Vagina (tissue), 2 donors: ENCODE results near the gene ZNF598. TPM values are rescaled to one million over a fixed set of nuclear protein-coding genes. Genes with fewer than 3 reads are reported as not detected.

Experiments used
- DNase-seq, 2 donors: peaks; one replicate each; pipeline ENCODE4 v3.0.0-alpha.2; 2017; ENCODE audit errors: extremely low spot score in 2 of 2
- H3K27ac ChIP-seq: fragments of 200-600 bp; sonication (generic); one replicate; pipeline ENCODE4 v1.5.1; 2019
- H3K27me3 ChIP-seq: fragments of 200-600 bp; sonication (generic); one replicate; pipeline ENCODE4 v1.5.1; 2019
- H3K36me3 ChIP-seq, 2 donors: fragments of 200-600 bp; sonication (generic); one replicate each; pipeline ENCODE4 v1.5.1; 2017 to 2019
- H3K4me1 ChIP-seq: fragments of 200-600 bp; sonication (generic); one replicate; pipeline ENCODE4 v1.5.1; 2019
- H3K4me3 ChIP-seq, 2 donors: fragments of 200-600 bp; sonication (generic); 1 replicate in 1 of 2; 2 replicates in 1 of 2; pipeline ENCODE4 v1.5.1; 2016 to 2019
- H3K9me3 ChIP-seq: fragments of 200-600 bp; sonication (generic); one replicate; pipeline ENCODE4 v1.5.1; 2019
- POLR2A ChIP-seq, 2 donors: fragments of 450-650 bp; IDR thresholded peaks; one replicate each; pipeline ENCODE4 v1.6.1; 2017; ENCODE audit warnings: antibody characterized with exemption in 2 of 2, mild to moderate bottlenecking in 2 of 2, moderate library complexity in 2 of 2
- POLR2AphosphoS5 ChIP-seq, 2 donors: sonication (generic); formaldehyde crosslinking; IDR thresholded peaks; one replicate each; pipeline ENCODE4 v1.9.0; 2017; ENCODE audit warnings: antibody characterized with exemption in 2 of 2, mild to moderate bottlenecking in 2 of 2, low read depth in 1 of 2; ENCODE audit not compliant: insufficient read depth in 1 of 2
- intact Hi-C: fragments of 100-400 bp; cut with DNase I; formaldehyde crosslinking; loops from one replicate; pipeline ENCODE4 v1.15.1; 2023
- total RNA-seq: library from RNA; depleted of rRNA; stranded (reverse); fragments of >200 nt; gene quantifications from one replicate; pipeline ENCODE4 v1.2.3, GENCODE V29; 2016
- TF ChIP-seq, protein P1 (sequence below), 3 experiments: fragments of 450-650 bp in 2 of 3; fragments of 200-600 bp in 1 of 3; sonication (generic) in 1 of 3; IDR thresholded peaks; one replicate each; pipeline ENCODE4 v1.5.1; 2017 to 2019; ENCODE audit warnings: antibody characterized with exemption in 3 of 3, mild to moderate bottlenecking in 2 of 3, moderate library complexity in 2 of 3

Gene ZNF598
- total RNA-seq, 1 donor from 2014 or later = 51.8 TPM

DNA sequence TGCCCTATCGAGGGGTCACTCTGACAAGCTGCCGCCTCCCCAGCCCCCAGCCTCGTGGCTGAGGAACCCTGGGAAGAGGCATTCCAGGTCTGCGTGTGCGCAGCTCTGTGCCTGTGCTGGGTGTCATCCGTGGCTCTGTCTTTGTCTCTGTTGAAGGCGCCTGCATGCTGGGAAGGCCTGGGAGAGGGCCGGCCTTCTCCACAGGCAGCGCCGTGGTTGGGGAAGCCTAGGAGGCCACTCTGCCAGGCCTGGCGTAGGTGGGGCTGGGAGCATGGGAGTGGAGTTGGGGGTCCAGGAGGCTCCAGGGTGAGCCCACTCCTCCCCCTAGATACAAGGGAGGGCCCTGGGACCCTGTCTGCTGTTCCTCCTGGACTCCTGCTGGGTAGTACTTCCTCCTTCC lies 20.4 kb upstream of the ZNF598 start:
- H3K27ac ChIP-seq = no peak overlapping the region
- TF ChIP-seq POLR2A (IDR thresholded peaks at IDR 0.05) = no peak
- TF ChIP-seq, protein P1, sequence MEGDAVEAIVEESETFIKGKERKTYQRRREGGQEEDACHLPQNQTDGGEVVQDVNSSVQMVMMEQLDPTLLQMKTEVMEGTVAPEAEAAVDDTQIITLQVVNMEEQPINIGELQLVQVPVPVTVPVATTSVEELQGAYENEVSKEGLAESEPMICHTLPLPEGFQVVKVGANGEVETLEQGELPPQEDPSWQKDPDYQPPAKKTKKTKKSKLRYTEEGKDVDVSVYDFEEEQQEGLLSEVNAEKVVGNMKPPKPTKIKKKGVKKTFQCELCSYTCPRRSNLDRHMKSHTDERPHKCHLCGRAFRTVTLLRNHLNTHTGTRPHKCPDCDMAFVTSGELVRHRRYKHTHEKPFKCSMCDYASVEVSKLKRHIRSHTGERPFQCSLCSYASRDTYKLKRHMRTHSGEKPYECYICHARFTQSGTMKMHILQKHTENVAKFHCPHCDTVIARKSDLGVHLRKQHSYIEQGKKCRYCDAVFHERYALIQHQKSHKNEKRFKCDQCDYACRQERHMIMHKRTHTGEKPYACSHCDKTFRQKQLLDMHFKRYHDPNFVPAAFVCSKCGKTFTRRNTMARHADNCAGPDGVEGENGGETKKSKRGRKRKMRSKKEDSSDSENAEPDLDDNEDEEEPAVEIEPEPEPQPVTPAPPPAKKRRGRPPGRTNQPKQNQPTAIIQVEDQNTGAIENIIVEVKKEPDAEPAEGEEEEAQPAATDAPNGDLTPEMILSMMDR (IDR thresholded peaks at IDR 0.05) = no peak
- no peak for TF ChIP-seq POLR2AphosphoS5 (IDR thresholded peaks at IDR 0.05; ENCODE audit: insufficient read depth in 1 of 2, low read depth in 1 of 2)
- no peaks in the 10 kb centered on the region for H3K9me3 ChIP-seq
- DNase-seq = no peak
- peaks cover 87% of the 10 kb centered on the region for H3K4me1 ChIP-seq
- no peak overlapping the region for H3K4me3 ChIP-seq
- H3K36me3 ChIP-seq = no peaks in the 10 kb centered on the region
- no peaks in the 10 kb centered on the region for H3K27me3 ChIP-seq
- intact Hi-C loops = no loop called here

DNA sequence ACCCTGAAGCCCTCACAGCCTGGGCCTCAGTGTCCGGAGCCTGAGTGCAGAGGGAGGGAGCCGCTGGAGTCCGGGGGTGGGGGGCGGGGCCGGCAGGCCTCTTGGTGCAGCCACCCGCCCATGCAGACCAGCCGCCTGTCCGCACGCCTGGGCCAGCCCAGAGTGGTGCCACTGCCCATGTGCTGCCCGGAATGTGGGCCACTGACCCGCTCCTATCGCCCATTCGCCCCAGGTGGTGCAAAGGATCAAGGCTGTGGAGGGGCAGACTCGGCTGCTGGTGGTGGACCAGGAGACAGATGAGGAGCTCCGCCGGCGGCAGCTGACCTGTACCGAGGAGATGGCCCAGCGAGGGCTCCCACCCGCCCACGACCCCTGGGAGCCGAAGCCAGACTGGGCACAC lies 19.7 kb upstream of the ZNF598 start:
- H3K4me1 ChIP-seq = peaks cover 82% of the 10 kb centered on the region
- TF ChIP-seq POLR2A (IDR thresholded peaks at IDR 0.05) = no peak
- TF ChIP-seq, protein P1 (IDR thresholded peaks at IDR 0.05) = no peak
- no peak for TF ChIP-seq POLR2AphosphoS5 (IDR thresholded peaks at IDR 0.05; ENCODE audit: insufficient read depth in 1 of 2, low read depth in 1 of 2)
- no peaks in the 10 kb centered on the region for H3K36me3 ChIP-seq
- no peak for DNase-seq
- peak overlapping the region in 1 of 2 donors; percentile 7 for H3K4me3 ChIP-seq
- H3K27ac ChIP-seq = no peak overlapping the region
- H3K9me3 ChIP-seq = no peaks in the 10 kb centered on the region
- H3K27me3 ChIP-seq = no peaks in the 10 kb centered on the region
- intact Hi-C loops = no loop called here

DNA sequence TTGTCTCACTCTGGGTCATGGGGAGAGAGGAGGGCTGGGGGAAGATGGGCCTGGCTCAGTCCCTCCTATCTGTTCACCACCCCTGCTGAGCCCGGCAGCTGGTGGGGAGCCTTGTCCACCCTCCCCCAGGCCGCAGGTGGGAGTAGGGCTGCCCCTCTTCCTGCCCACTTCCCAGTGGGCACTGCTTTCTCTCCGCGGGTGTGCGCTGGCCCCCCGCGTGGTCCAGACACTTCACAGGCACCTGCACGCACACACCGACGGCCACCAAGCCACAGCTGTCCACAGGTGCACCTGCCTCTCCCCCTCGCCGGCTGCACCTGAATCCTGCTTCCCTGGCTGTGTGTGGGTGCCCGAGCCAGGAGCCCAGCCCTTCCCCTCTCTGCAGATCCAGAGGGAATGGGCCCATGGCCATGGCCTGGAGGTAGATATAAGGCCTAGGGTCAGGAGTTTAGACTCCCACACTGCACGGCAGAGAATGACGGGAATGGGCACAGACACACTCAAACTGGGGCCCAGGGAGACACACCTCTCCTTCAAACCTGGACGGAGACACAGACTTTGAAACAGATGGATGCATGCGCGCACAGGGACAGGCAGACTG lies 19.1 kb upstream of the ZNF598 start:
- H3K27ac ChIP-seq = no peak overlapping the region
- DNase-seq = no peak
- no peaks in the 10 kb centered on the region for H3K9me3 ChIP-seq
- H3K27me3 ChIP-seq = no peaks in the 10 kb centered on the region
- H3K4me3 ChIP-seq = peak overlapping the region; percentile 67 to 81
- intact Hi-C loops = no loop called here
- no peaks in the 10 kb centered on the region for H3K36me3 ChIP-seq
- TF ChIP-seq POLR2AphosphoS5 (IDR thresholded peaks at IDR 0.05; ENCODE audit: insufficient read depth in 1 of 2, low read depth in 1 of 2) (no peak), POLR2A (IDR thresholded peaks at IDR 0.05) (no peak)
- TF ChIP-seq, protein P1 (IDR thresholded peaks at IDR 0.05) = no peak
- H3K4me1 ChIP-seq = peaks cover 84% of the 10 kb centered on the region

DNA sequence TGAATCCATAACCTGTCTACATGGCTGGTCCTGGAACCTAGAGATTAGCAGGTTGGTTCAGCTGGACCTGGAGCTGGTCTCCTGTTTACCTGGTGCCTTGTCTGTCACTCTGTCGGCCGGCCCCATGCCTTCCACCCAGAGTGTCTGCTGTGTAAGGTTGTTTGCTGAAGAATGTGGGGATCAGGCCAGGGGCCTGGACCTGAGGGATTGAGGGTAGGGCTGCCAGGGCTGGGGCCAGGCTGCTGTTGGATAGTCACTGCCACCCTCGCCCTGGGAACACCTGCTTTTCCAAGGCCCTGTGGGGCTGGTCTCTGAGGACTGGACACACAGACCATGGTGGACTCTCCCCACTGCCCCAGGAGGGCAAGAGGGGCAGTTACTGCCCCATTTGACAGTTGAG lies 18.5 kb upstream of the ZNF598 start:
- H3K4me1 ChIP-seq = peaks cover 84% of the 10 kb centered on the region
- H3K27me3 ChIP-seq = no peaks in the 10 kb centered on the region
- no peaks in the 10 kb centered on the region for H3K36me3 ChIP-seq
- H3K9me3 ChIP-seq = no peaks in the 10 kb centered on the region
- TF ChIP-seq, protein P1 (IDR thresholded peaks at IDR 0.05) = no peak
- TF ChIP-seq POLR2A (IDR thresholded peaks at IDR 0.05) (no peak), POLR2AphosphoS5 (IDR thresholded peaks at IDR 0.05; ENCODE audit: insufficient read depth in 1 of 2, low read depth in 1 of 2) (no peak)
- intact Hi-C loops = no loop called here
- DNase-seq = no peak
- peak overlapping the region; percentile 52 for H3K27ac ChIP-seq
- H3K4me3 ChIP-seq = peak overlapping the region; percentile 67 to 81
